ENCODE data around the gene SETDB1. TPM values are rescaled to one million over a fixed set of nuclear protein-coding genes. Genes with fewer than 3 reads are reported as not detected.

SETDB1 gene
- total and polyA plus RNA-seq, 7 donors = 5.5 to 36.0 (median 24.5) TPM

DNA sequence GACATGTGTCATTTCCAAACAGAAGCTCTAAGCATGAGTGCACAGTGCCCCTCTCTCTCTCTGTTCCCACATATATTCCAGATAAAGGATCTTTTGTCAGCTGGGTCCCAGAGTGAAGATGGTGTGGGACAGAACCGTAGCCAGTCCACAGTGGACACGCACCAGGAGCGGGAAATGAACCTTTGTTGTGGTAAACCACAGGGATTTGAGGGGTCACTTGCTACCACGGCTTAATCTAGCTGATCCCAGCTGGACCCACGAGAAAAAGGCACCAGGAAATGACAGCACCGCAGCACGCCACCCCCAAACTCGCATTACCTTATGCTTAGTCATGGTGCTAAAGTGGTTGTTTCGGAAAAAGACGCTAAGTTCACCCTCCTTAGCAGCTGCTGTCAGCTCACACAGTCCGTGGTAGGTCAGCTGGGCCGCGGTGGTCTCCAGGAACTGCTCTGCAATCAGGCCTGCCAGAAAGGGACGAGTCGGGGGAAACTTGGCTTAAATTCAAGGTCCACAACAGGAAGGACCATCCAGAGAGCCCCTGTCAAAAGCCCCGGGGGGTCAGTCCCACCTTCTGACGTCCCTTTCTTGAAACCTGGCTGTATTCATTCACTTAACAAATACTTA is 73.0 kb downstream of the SETDB1 start:
- H3K4me1 ChIP-seq = peaks cover 0 to 34% (median 20%) of the 10 kb centered on the region in 4 donors
- H3K4me3 ChIP-seq = no peak overlapping the region
- H3K9me3 ChIP-seq = no peaks in the 10 kb centered on the region
- 68 to 85% methylated on average over 17 of the region's 17 CpGs for WGBS, 2 donors
- no peaks in the 10 kb centered on the region for H3K27me3 ChIP-seq
- H3K36me3 ChIP-seq = peaks cover 9 to 60% (median 34%) of the 10 kb centered on the region in 4 donors
- no peak for DNase-seq
- TF ChIP-seq POLR2AphosphoS5 (IDR thresholded peaks at IDR 0.05) = no peak
- TF ChIP-seq EP300 (IDR thresholded peaks at IDR 0.05) = no peak
- no peak for TF ChIP-seq POLR2A (IDR thresholded peaks at IDR 0.05)
- TF ChIP-seq CTCF (IDR thresholded peaks at IDR 0.05) = no peak
- intact Hi-C loops (cut with DNase I) = no loop called here
- H3K27ac ChIP-seq = peak overlapping the region in 1 of 4 donors; percentile 39

DNA sequence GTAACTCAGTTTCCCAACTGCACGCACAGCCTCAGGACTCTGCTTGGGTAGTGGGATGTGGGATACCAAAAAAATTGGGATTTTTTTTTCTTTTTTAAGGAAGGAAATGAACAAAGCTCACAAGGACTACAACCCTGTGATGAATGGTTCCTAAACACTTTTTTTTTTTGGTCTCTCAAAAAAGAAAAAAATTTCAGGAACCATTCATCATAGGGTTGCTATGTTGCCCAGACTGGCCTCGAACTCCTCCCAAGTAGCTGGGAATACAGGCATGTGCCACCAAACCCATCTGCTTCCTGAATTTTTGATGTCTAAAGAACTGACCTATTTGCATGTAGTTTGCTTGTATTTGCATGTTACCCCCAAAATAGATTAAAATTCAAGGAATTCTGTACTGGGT is 73.8 kb downstream of the SETDB1 start:
- Histone ChIP-seq H3K4me1 (peaks cover 0 to 42% (median 28%) of the 10 kb centered on the region in 4 donors), H3K36me3 (peaks cover 9 to 60% (median 34%) of the 10 kb centered on the region in 4 donors), H3K27me3 (no peaks in the 10 kb centered on the region), H3K4me3 (no peak overlapping the region), H3K9me3 (no peaks in the 10 kb centered on the region), H3K27ac (no peak overlapping the region)
- no peak for TF ChIP-seq POLR2AphosphoS5 (IDR thresholded peaks at IDR 0.05)
- no peak for TF ChIP-seq EP300 (IDR thresholded peaks at IDR 0.05)
- no peak for TF ChIP-seq POLR2A (IDR thresholded peaks at IDR 0.05)
- no peak for DNase-seq
- WGBS, 2 donors = 90 to 96% methylated on average over 2 of the region's 2 CpGs
- intact Hi-C loops (cut with DNase I) = no loop called here

GRCh38 chr1:151000408-151000807 is 74.2 kb downstream of the SETDB1 start:
- TF ChIP-seq CTCF (IDR thresholded peaks at IDR 0.05) (no peak), POLR2A (IDR thresholded peaks at IDR 0.05) (no peak), EP300 (IDR thresholded peaks at IDR 0.05) (no peak)
- DNase-seq = no peak
- peaks cover 0 to 42% (median 32%) of the 10 kb centered on the region in 4 donors for H3K4me1 ChIP-seq
- H3K27ac ChIP-seq = no peak overlapping the region
- intact Hi-C loops (cut with DNase I) = no loop called here
- H3K4me3 ChIP-seq = no peak overlapping the region
- no peaks in the 10 kb centered on the region for H3K27me3 ChIP-seq
- H3K36me3 ChIP-seq = peaks cover 9 to 60% (median 34%) of the 10 kb centered on the region in 4 donors
- no peaks in the 10 kb centered on the region for H3K9me3 ChIP-seq
- WGBS, 2 donors = 96% methylated on average over 3 of the region's 3 CpGs

DNA sequence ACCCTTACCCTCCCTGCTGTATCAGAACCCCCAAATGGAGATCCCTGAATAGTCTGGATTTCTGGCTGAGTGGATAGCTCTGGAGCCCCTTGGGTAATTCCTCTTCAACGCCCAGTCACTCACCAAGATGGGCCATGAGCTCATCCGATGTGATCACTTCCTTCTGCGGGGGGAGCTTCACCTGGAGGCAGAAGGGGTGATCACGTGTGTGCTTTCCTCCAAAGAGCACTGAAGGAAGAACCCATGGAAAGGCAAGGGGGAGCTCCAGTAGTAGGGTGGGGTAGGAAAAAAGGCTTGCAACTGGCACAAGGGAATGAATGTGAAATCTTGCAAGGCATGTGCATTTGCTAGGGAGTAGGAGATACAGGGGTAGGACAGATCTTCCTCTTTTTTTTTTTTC is 75.4 kb downstream of the SETDB1 start:
- H3K27me3 ChIP-seq = no peaks in the 10 kb centered on the region
- no peak overlapping the region for H3K4me3 ChIP-seq
- peaks cover 0 to 42% (median 35%) of the 10 kb centered on the region in 4 donors for H3K4me1 ChIP-seq
- no peak for TF ChIP-seq CTCF (IDR thresholded peaks at IDR 0.05)
- no peak for TF ChIP-seq POLR2AphosphoS5 (IDR thresholded peaks at IDR 0.05)
- TF ChIP-seq POLR2A (IDR thresholded peaks at IDR 0.05) = no peak
- TF ChIP-seq EP300 (IDR thresholded peaks at IDR 0.05) = no peak
- 85 to 89% methylated on average over 4 of the region's 4 CpGs for WGBS, 2 donors
- no peak overlapping the region for H3K27ac ChIP-seq
- DNase-seq = no peak
- peaks cover 9 to 57% (median 33%) of the 10 kb centered on the region in 4 donors for H3K36me3 ChIP-seq
- intact Hi-C loops (cut with DNase I) = no loop called here
- H3K9me3 ChIP-seq = no peaks in the 10 kb centered on the region

GRCh38 chr1:151002051-151002450 is 75.9 kb downstream of the SETDB1 start:
- 86% methylated on average over 3 of the region's 3 CpGs for WGBS, 2 donors
- TF ChIP-seq POLR2AphosphoS5 (IDR thresholded peaks at IDR 0.05) (no peak), CTCF (IDR thresholded peaks at IDR 0.05) (no peak), POLR2A (IDR thresholded peaks at IDR 0.05) (no peak), EP300 (IDR thresholded peaks at IDR 0.05) (no peak)
- Histone ChIP-seq H3K9me3 (no peaks in the 10 kb centered on the region), H3K27ac (no peak overlapping the region), H3K27me3 (no peaks in the 10 kb centered on the region), H3K4me1 (peaks cover 0 to 45% (median 38%) of the 10 kb centered on the region in 4 donors), H3K4me3 (no peak overlapping the region), H3K36me3 (peaks cover 9 to 53% (median 29%) of the 10 kb centered on the region in 4 donors)
- intact Hi-C loops (cut with DNase I) = no loop called here
- no peak for DNase-seq

Data from sigmoid colon (tissue), 7 donors.